Measurements from ENCODE around the gene TTLL13. TPM values are rescaled to one million over a fixed set of nuclear protein-coding genes. Genes with fewer than 3 reads are reported as not detected.

The TTLL13 gene
- total and polyA plus RNA-seq, 2 of the 4 experiments (the other 2 are of a cell fraction) = 0.10 TPM; not detected in 1

GRCh38 chr15:90205886-90206285, 43.5 kb upstream of the TTLL13 start (continued):
- no peak for TF ChIP-seq FOS (IDR thresholded peaks at IDR 0.05; ENCODE audit: low read depth, low read length)
- TF ChIP-seq MAZ (IDR thresholded peaks at IDR 0.05; ENCODE audit: borderline replicate concordance, low read depth, low read length) = no peak
- TF ChIP-seq NFE2L2 (IDR thresholded peaks at IDR 0.05; ENCODE audit: low read depth, low read length) = no peak

- Histone ChIP-seq H3K56ac (ENCODE audit: extremely low read depth, insufficient read depth, low read length) (no peak overlapping the region), H3K9me1 (ENCODE audit: insufficient read depth, low read length) (peaks cover 15% of the 10 kb centered on the region), H2BK20ac (ENCODE audit: low read depth, low read length) (no peak overlapping the region), H3K27me3 (ENCODE audit: control insufficient read depth, insufficient read depth, low read length) (no peaks in the 10 kb centered on the region), H3K14ac (replicated peaks; ENCODE audit: low read depth, low read length) (no peak overlapping the region), H2AK9ac (replicated peaks; ENCODE audit: low read depth, low read length, poor library complexity) (peak overlapping the region; percentile 51), H3K79me1 (ENCODE audit: low read depth in 1 of 2, low read length in 2 of 2) (peaks cover 39 to 58% of the 10 kb centered on the region in 2 experiments), H2BK120ac (ENCODE audit: low read depth, low read length) (no peak overlapping the region), H2BK15ac (ENCODE audit: low read depth, low read length) (no peak overlapping the region), H4K20me1 (ENCODE audit: insufficient read depth, low read length) (no peaks in the 10 kb centered on the region; the same call in 1 of the 2 replicates), H3K4ac (ENCODE audit: low read depth, low read length) (no peak overlapping the region), H2BK5ac (ENCODE audit: low read depth, low read length, poor library complexity, severe bottlenecking) (no peak overlapping the region), H3K4me1 (ENCODE audit: control insufficient read depth, insufficient read depth, low read length) (peaks cover 9% of the 10 kb centered on the region), H3K4me2 (ENCODE audit: low read depth, low read length) (no peak overlapping the region), H2AFZ (replicated peaks; ENCODE audit: low read length, poor library complexity) (no peak overlapping the region), H4K8ac (ENCODE audit: low read depth in 2 of 2, low read length in 2 of 2) (no peak overlapping the region), H3K27ac (ENCODE audit: insufficient read depth, low read length) (no peak overlapping the region), H3K9ac (ENCODE audit: low read depth, low read length) (no peak overlapping the region), H3K18ac (ENCODE audit: low read depth, low read length) (no peak overlapping the region), H4K91ac (ENCODE audit: insufficient read depth, low read depth, low read length) (no peak overlapping the region), H3K9me3 (ENCODE audit: control insufficient read depth, insufficient read depth, low read length) (no peaks in the 10 kb centered on the region), H4K5ac (ENCODE audit: low read depth, low read length) (no peak overlapping the region), H3K23ac (ENCODE audit: low read depth, low read length) (no peak overlapping the region), H2AK5ac (ENCODE audit: low read depth, low read length) (no peak overlapping the region), H3K36me3 (ENCODE audit: control insufficient read depth, insufficient read depth, low read length) (peaks cover 7% of the 10 kb centered on the region), H3K4me3 (ENCODE audit: insufficient read depth, low read depth, low read length) (no peak overlapping the region)
- dilution Hi-C loops (cut with HindIII; ENCODE audit: low sequenced_read_pairs, unreplicated experiment) = no loop called here
- in situ Hi-C loops (cut with MboI; ENCODE audit: low sequenced_read_pairs) = no loop called here
- ATAC-seq (ENCODE audit: low read depth) (no peak), DNase-seq (no peak)
- CTCF ChIA-PET = interaction anchor here (1.2 kb wide), 1 partner anchor 14 kb away, joined by 3 read pairs; no protein-coding TSS in a partner anchor
- POLR2A ChIA-PET (ENCODE audit: unreplicated experiment) = no interaction called here
- intact Hi-C loops (cut with micrococcal nuclease) = no loop called here
- no CpG with 5 or more reads among the region's 6 CpGs for WGBS, 2 experiments (ENCODE audit: extremely low coverage in 2 of 2, insufficient read length in 1 of 2)
- BruUV-seq (replicated peaks) = no TSS peak
- no peak for TF ChIP-seq RFX5 (IDR thresholded peaks at IDR 0.05; ENCODE audit: low read depth, low read length)
- TF ChIP-seq USF2 (IDR thresholded peaks at IDR 0.05; ENCODE audit: low read depth, low read length) = no peak
- TF ChIP-seq CTCF (conservative IDR thresholded peaks at IDR 0.05; ENCODE audit: low read depth, low read length) = no peak
- no peak for TF ChIP-seq RAD21 (IDR thresholded peaks at IDR 0.05; ENCODE audit: low read length)
- no peak for TF ChIP-seq FOS (IDR thresholded peaks at IDR 0.05; ENCODE audit: low read depth, low read length)
- no peak for TF ChIP-seq MAFK (IDR thresholded peaks at IDR 0.05; ENCODE audit: low read depth, low read length)
- TF ChIP-seq NFE2L2 (IDR thresholded peaks at IDR 0.05; ENCODE audit: low read depth, low read length) = no peak
- no peak for TF ChIP-seq MXI1 (IDR thresholded peaks at IDR 0.05; ENCODE audit: borderline replicate concordance, low read depth, low read length)
- no peak for TF ChIP-seq MAZ (IDR thresholded peaks at IDR 0.05; ENCODE audit: borderline replicate concordance, low read depth, low read length)
- no peak for TF ChIP-seq POLR2A (IDR thresholded peaks at IDR 0.05; ENCODE audit: low read depth, low read length)
- no peak for TF ChIP-seq BHLHE40 (IDR thresholded peaks at IDR 0.05; ENCODE audit: low read depth, low read length)
- TF ChIP-seq CEBPB (IDR thresholded peaks at IDR 0.05; ENCODE audit: low read depth, low read length) = no peak
- no peak for TF ChIP-seq SMC3 (IDR thresholded peaks at IDR 0.05; ENCODE audit: low read depth, low read length)
- TF ChIP-seq RCOR1 (IDR thresholded peaks at IDR 0.05; ENCODE audit: insufficient replicate concordance, low read length) = no peak
- no peak for TF ChIP-seq CHD1 (IDR thresholded peaks at IDR 0.05; ENCODE audit: low read depth, low read length)
These were observed 42.1 kb upstream of the TTLL13 start for GRCh38 chr15:90207252-90207651.

Data from IMR-90 (cell line).